NK-92 (cell line): ENCODE measurements around the gene PWP2.
"Not testable (repeated sequence)": the region's sequence is repeated elsewhere in the genome, so short reads cannot be mapped to it uniquely, and the experiment has no call there.

ENCODE experiments used
- DNase-seq: peaks from one replicate; lab custom pipeline; 2025; ENCODE audit not compliant: unreplicated experiment; lab: John Stamatoyannopoulos, UW

The PWP2 gene

DNA sequence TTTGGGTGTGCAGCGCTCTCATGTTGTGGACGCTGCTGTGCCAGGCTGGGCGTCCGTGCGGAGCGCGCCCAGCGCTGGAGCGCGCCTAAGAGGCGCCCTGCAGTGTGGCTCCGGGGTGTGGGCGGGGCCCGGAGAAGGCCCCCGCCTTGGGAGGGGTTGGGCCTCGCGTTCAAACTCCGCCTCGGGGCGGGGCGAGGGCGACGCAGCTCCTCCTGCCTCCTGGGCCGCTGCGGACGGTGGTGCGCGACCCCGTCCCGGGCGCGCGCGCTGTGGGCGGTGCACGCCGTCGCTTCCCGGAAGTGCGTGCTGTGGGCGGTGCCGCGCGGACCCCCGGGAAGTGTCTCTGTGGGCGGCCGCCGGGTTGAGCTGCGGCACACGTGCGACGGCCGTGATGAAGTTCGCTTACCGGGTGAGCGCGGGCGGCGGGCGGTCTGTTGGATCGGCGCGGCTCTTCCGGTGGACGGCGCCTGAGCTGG is at the start of gene PWP2:
TSS of gene PWP2 (plus strand) at position 374 of the 476 bp plus-strand sequence. CDS start at position 392, 18 bp downstream.
- not testable (repeated sequence) for DNase-seq

- DNase-seq: no peak
These were observed 49.1 kb upstream of the PWP2 start for GRCh38 chr21:44057960-44058651.

- DNase-seq: no peak
These were observed 48.6 kb upstream of the PWP2 start for GRCh38 chr21:44058652-44058964.

GRCh38 chr21:44058981-44059380 is 48.2 kb upstream of the PWP2 start:
- no peak for DNase-seq

- DNase-seq: no peak
These were observed 47.5 kb upstream of the PWP2 start for GRCh38 chr21:44059710-44060109.

DNA sequence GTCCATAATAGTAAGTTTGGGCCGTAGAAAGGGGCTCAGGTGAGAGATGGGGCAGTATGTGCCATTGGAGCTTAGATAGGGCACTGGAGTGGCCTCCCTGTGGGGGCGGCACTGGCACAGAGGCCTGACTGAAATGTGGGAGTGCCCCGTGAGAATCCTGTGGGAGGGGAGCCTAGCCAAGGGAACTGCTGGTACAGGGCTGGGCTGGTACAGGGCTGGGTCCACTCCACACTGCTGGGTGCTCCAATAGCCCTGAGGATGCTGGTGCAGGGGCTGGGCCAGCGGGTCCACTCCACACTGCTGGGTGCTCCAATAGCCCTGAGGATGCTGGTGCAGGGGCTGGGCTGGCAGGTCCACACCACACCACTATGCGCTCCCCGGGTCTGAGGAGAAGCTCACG is 44.8 kb upstream of the PWP2 start:
- DNase-seq: no peak

- DNase-seq: no peak
These were observed 43.9 kb upstream of the PWP2 start for GRCh38 chr21:44063151-44063912.

- no peak for DNase-seq
These were observed 42.3 kb upstream of the PWP2 start for GRCh38 chr21:44064852-44065403.

DNA sequence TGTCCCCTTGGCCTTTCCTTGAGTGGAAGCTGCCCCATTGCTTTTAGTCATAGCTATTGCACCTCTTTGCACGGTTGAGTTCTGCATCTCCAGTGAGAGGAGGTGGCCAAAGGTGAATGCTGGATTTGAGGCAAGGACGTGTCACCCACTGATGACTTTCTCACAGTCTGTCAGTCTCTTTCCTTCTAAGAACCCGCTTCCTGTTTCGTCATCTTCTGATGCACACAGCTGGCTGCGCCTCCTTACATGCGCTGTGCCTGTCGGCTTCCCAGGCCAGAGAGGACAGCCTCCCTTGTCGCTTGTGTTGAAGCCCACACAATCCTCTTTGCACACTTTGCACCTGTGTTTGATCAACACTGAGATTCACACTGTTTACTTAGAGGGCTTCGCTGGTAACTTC is 41.8 kb upstream of the PWP2 start:
- no peak for DNase-seq

DNA sequence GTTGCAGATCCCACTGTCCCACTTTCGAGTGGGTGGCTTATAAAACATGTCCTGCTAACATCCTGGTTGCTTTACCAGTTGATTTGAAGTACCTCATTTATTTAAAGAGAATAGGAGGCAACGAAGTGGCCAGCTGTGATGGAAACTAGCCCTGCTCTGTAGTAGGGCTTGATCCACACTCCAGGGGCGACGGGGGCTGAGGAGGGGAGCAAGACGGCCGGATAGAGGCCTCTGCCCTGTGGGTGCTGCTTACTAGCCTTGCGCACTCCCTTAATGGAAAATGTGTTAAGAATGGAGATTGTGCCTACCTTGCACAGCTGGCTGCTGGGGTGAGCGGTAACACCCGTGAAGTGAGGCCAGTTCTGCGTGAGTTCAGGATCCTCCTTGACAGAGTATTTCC is 41.1 kb upstream of the PWP2 start:
- DNase-seq: no peak

DNA sequence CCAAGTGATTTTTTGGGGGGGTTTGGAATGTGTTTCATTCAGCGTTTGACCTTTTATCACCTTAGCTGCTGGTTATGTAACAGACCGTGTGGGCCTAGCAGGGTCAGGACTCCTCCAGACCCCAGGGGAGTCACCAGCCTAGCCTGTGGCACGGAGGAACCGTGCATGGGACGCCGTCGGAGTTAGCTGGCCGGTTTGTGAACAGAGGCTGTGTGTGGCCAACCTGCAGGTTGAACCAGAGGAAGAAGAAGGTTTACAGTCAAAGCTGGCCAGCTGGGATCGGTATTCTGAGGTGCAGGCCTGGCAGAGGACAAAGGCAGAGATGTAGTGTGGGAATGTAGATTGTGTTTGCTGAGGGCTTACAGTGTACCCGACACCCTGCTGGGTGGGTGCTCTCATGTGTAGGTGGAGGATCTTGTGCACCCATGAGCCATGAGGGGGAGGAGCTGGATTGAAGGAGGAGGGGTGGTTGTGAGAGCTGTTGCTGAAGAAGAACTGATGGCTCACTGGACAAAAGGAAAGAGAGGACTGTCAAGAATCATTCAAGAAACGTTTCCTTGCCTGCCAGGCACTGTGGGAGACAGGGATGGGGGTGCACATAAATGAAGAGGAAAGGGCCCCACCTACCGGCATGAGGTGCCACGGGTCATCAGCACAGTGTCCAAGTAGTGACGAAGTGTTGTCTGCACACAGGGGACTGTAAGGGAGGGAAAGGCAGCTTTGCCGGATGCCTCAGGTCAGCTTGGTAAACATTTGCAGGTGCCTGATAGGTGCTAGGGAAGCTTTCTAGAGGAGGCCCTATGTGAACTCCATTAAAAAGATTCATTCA is 40.0 kb upstream of the PWP2 start:
- no peak for DNase-seq

DNA sequence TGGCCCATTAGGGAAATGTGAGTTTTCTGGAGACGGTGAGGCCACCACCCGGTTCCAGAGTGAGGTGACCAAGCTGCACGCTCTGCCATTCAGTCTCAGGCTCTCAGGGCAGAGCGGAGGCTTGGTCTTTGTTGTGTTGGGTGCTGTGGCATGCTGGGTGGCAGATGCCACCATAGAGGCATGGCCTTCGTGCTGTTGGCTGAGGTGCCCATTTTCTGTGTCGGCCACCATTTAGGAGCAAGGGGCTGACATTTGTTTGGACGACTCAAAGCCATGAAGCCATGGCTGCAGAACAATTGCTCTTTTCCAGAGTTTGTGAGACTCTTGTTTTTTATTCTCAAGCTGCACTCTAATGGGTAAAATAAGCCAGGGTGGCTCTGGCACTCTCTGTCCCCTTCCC is 36.8 kb upstream of the PWP2 start:
- no peak for DNase-seq

DNA sequence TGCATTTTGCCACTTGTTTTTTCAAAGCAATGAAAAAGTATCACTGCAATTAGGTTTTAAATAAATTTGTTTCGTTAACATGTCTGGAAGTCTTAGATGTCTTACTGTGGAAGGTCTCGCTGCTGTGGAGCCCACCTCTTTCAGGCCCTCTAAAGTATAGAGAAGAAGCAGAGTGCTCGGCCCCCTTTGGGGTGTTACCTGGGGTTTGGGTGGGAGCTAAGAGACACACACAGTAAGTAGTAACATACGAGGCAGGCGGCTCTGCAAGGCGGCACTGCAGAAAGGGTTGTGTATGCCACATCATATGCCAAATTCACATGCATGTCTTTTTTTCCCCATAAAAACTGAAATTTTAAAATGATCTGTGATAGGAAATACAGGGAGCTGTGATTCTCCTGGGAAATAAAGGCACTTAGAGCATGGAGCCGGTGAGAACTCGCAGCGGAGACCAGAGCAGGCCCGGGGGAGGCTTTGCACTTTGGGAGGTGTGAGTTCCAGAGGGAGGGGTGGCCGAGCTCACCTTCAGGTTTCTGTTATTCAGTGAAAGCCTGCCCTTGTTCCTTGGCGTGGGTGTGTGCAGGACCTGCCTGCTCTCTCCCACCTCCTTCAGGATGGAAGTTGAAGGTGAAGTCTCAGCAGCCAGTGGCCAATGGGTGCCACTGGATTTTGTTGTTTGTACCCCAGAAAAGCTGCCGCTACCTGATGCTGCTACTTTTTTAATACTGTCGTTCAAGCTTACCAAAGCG is 35.7 kb upstream of the PWP2 start:
- no peak for DNase-seq

GRCh38 chr21:44072111-44072510 is 35.1 kb upstream of the PWP2 start:
- no peak for DNase-seq

GRCh38 chr21:44074315-44074958 is 32.8 kb upstream of the PWP2 start:
- DNase-seq: no peak

DNA sequence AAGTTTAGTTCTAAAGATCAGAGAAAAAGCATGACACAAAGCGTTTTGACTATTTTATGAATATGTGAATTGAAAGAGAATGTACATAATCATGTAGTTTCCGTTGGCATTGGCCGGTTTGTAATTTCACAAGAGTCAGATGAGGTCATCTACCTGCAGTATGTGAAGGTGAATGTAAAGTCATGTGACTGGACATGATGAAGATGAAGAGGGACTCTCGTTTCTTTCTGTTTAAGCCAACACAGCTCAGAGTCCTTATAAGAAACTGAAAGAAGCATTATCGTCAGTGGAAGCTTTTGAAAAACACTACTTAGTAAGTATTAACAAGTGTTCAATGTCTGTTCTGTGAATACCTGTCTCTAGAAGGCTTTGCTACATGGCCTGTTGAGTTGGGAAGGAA is 30.9 kb upstream of the PWP2 start:
- no peak for DNase-seq

- no peak for DNase-seq
These were observed 28.7 kb upstream of the PWP2 start for GRCh38 chr21:44078411-44078981.

- DNase-seq: no peak
These were observed 27.8 kb upstream of the PWP2 start for GRCh38 chr21:44079446-44079845.

GRCh38 chr21:44079846-44080245 is 27.4 kb upstream of the PWP2 start:
- no peak for DNase-seq
